ENCODE measurements around the gene MACO1. TPM values are rescaled to one million over a fixed set of nuclear protein-coding genes. Genes with fewer than 3 reads are reported as not detected.
"Not testable (repeated sequence)": the region's sequence is repeated elsewhere in the genome, so short reads cannot be mapped to it uniquely, and the experiment has no call there.

The MACO1 gene, protein sequence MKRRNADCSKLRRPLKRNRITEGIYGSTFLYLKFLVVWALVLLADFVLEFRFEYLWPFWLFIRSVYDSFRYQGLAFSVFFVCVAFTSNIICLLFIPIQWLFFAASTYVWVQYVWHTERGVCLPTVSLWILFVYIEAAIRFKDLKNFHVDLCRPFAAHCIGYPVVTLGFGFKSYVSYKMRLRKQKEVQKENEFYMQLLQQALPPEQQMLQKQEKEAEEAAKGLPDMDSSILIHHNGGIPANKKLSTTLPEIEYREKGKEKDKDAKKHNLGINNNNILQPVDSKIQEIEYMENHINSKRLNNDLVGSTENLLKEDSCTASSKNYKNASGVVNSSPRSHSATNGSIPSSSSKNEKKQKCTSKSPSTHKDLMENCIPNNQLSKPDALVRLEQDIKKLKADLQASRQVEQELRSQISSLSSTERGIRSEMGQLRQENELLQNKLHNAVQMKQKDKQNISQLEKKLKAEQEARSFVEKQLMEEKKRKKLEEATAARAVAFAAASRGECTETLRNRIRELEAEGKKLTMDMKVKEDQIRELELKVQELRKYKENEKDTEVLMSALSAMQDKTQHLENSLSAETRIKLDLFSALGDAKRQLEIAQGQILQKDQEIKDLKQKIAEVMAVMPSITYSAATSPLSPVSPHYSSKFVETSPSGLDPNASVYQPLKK
- 29.7 and 31.4 TPM in 2 replicates for total RNA-seq (2014; rRNA removed; shearing (Covaris generic); ENCODE audit: low replicate concordance)

DNA sequence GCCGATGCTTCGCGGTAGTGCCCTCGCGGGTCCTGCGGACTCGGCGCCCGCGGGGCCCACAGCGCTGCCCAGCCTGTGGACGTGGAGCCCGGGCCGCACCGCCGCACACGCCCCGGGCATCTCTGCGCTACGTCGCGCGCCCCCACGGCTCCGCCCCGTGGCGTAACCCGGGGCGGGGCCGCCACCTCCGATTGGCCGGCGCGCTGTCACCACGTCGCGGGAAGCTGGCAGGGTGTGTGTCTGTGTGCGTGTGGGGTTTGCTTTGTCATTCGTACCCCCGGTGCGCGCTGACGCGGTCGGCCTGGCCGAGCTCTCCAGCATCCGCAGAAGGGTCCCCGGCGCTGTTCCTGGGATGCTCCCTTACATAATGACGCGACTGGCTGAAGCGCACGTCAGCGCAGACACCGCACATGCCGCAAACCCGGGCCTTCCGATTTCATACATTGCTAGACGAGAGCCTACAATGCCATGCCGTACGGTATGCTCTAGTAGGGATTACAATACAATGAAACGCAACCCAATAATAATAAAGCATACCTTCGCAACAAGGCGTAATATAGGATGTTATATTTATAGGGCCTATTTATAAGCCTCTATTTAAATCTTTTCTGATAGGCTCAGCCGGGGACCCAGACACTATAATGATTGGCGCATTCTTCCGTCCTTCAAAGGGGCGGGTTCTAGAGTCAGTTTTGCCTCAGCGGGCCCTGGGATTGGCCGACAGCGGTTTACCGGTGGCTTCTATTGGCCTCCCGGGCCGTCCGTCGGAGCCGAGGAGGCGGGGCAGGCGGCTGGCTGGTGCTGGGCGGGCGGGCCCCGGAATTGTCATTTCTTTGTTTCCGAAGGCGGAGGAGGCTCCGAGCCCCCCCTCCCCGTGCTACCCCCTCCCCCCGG is at the start of gene MACO1:
MACO1 (plus strand) TSS at position 825 of the 894 bp plus-strand sequence. CDS start 202 bp downstream, outside the sequence.
- Histone ChIP-seq H3K36me3 (ENCODE audit: insufficient read depth, low read length) (peaks cover 7% of the 10 kb centered on the region; the same call in 1 of the 2 replicates), H3K27ac (ENCODE audit: low read length) (peak within 1 kb of the TSS; percentile 96), H3K9me2 (replicated peaks; ENCODE audit: insufficient read depth, low read length) (no peaks in the 10 kb centered on the region), H3K4me3 (ENCODE audit: low read length) (peak within 1 kb of the TSS; percentile 71), H2AFZ (ENCODE audit: low read length) (peak within 1 kb of the TSS; percentile 98), H3K27me3 (ENCODE audit: low read length) (no peaks in the 10 kb centered on the region), H4K20me1 (ENCODE audit: insufficient read depth, low read depth, low read length) (no peaks in the 10 kb centered on the region; the same call in 1 of the 2 replicates), H3K9me3 (ENCODE audit: low read length) (no peaks in the 10 kb centered on the region), H3K79me2 (ENCODE audit: low read length) (peaks cover 38% of the 10 kb centered on the region), H3K4me2 (ENCODE audit: low read depth, low read length, poor library complexity, severe bottlenecking) (peak within 1 kb of the TSS; percentile 99), H3K9ac (ENCODE audit: low read length) (peak within 1 kb of the TSS; percentile 89), H3K4me1 (ENCODE audit: low read length) (peaks cover 50% of the 10 kb centered on the region)
- peak; percentile 99 for DNase-seq

DNA sequence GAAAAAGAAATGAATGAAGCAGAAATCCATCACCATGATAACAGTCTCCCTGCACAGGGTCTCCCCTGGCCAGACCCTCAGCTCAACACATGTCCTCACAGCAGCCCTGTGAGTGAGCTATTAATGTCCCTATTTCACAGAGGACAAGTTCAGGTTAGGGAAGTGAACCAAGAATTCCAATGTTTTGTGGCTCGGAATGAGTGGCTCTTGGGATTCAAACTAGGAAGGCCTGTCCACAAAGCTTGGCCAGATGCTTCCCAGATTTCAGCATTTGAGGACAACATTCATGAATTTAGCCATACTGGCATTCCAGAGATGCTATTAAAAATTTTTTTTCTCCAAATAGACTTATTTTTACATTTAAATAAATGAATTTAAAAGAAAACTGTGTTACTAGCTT is 48.2 kb upstream of the MACO1 start:
- H3K27ac ChIP-seq (ENCODE audit: low read length); H3K9me3 ChIP-seq (ENCODE audit: low read length); H3K27me3 ChIP-seq (ENCODE audit: low read length); H2AFZ ChIP-seq (ENCODE audit: low read length); H3K79me2 ChIP-seq (ENCODE audit: low read length); H3K9ac ChIP-seq (ENCODE audit: low read length); H3K36me3 ChIP-seq (ENCODE audit: insufficient read depth, low read length); H3K4me2 ChIP-seq (ENCODE audit: low read depth, low read length, poor library complexity, severe bottlenecking); H3K9me2 ChIP-seq (replicated peaks; ENCODE audit: insufficient read depth, low read length); H3K4me3 ChIP-seq (ENCODE audit: low read length); H4K20me1 ChIP-seq (ENCODE audit: insufficient read depth, low read depth, low read length); H3K4me1 ChIP-seq (ENCODE audit: low read length): not testable (repeated sequence)
- DNase-seq: peak; percentile 35

DNA sequence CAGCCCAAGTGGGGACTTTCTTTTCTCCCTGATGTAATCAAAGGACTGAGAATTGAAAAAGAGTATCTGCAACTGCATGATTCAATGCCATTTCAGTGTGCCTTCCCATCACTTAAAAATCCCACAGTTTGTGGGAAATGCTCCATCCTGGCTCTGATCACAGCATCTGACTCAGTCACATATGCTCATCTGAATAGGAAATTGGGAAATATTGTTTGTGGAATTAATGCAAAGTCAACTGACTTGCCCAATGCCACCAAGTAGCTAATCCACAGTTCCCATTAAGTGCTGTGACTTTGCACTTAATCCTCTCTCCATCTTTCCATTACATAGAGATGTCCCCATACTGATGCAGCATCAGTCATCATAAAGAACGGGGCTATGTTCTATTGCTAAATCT is 47.6 kb upstream of the MACO1 start:
- H3K27ac ChIP-seq (ENCODE audit: low read length); H3K4me3 ChIP-seq (ENCODE audit: low read length); H3K9me3 ChIP-seq (ENCODE audit: low read length); H3K36me3 ChIP-seq (ENCODE audit: insufficient read depth, low read length); H3K9me2 ChIP-seq (replicated peaks; ENCODE audit: insufficient read depth, low read length); H2AFZ ChIP-seq (ENCODE audit: low read length); H3K27me3 ChIP-seq (ENCODE audit: low read length); H4K20me1 ChIP-seq (ENCODE audit: insufficient read depth, low read depth, low read length); H3K4me2 ChIP-seq (ENCODE audit: low read depth, low read length, poor library complexity, severe bottlenecking); H3K4me1 ChIP-seq (ENCODE audit: low read length); H3K79me2 ChIP-seq (ENCODE audit: low read length); H3K9ac ChIP-seq (ENCODE audit: low read length): not testable (repeated sequence)
- peak; percentile 31 for DNase-seq

DNA sequence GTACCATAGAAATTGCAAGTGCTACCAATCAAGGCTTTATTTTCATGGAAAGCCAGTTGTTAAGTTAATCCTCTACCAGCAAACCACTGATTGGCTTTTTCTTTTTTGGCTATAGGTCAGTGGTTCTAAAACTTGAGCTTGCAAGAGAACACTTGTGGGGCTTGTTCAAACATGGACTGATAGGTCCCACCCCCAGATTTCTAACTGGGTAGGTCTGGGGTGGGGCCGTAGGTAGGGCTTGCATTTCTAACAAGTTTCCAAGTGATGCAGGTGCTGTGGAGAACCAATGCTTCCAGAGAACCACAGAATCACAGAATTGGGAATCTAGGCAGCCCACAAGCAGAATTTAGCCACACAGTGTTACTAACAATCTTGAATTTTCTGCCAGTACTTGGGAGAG is 46.8 kb upstream of the MACO1 start:
- DNase-seq; H4K20me1 ChIP-seq (ENCODE audit: insufficient read depth, low read depth, low read length); H3K9ac ChIP-seq (ENCODE audit: low read length); H3K9me2 ChIP-seq (replicated peaks; ENCODE audit: insufficient read depth, low read length); H3K27ac ChIP-seq (ENCODE audit: low read length); H2AFZ ChIP-seq (ENCODE audit: low read length); H3K4me2 ChIP-seq (ENCODE audit: low read depth, low read length, poor library complexity, severe bottlenecking); H3K27me3 ChIP-seq (ENCODE audit: low read length); H3K4me3 ChIP-seq (ENCODE audit: low read length); H3K36me3 ChIP-seq (ENCODE audit: insufficient read depth, low read length); H3K79me2 ChIP-seq (ENCODE audit: low read length); H3K4me1 ChIP-seq (ENCODE audit: low read length); H3K9me3 ChIP-seq (ENCODE audit: low read length): not testable (repeated sequence)

DNA sequence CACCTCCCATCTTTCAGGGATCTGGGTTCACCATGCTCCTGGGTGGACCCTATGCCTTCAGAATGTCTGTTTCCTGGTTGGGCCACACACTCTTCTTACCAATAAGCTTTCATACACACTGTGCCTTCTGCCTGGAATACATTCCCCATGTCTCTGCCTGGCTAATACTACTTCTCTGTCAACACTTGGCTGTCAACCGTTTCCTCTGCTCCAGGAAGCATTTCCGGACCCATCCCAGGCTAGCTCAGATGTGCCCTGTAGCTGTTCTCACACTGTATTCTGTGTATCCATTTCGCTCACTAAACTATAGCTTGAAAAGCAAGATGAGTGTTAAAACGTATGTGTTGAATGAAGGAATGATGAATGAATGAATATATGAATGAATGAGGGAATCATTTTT is 43.6 kb upstream of the MACO1 start:
- not testable (repeated sequence) for H4K20me1 ChIP-seq (ENCODE audit: insufficient read depth, low read depth, low read length); H3K4me3 ChIP-seq (ENCODE audit: low read length); H2AFZ ChIP-seq (ENCODE audit: low read length); H3K4me1 ChIP-seq (ENCODE audit: low read length); H3K9ac ChIP-seq (ENCODE audit: low read length); H3K79me2 ChIP-seq (ENCODE audit: low read length); H3K4me2 ChIP-seq (ENCODE audit: low read depth, low read length, poor library complexity, severe bottlenecking); H3K36me3 ChIP-seq (ENCODE audit: insufficient read depth, low read length); H3K9me2 ChIP-seq (replicated peaks; ENCODE audit: insufficient read depth, low read length); H3K27ac ChIP-seq (ENCODE audit: low read length); H3K9me3 ChIP-seq (ENCODE audit: low read length); H3K27me3 ChIP-seq (ENCODE audit: low read length)
- DNase-seq: peak; percentile 21

DNA sequence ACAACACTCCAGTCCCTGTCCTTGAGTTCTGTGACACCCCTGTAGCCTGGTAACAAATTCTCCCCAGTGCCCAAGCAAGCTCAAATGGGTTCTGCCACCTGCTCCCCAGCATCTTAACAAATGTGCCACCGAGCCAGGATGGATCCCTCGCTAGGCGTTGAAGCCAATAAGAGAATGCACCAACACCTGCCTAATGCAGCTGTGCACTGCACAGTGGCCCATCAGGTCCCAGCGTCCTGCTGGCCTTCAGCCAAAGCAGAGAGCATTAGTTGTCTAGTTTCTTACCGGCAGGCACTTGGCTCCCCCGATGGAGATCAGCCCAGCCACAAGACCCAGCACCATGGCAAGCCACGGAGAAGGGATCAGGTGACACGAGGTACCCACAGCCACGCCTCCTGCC is 42.0 kb upstream of the MACO1 start:
- H3K4me3 ChIP-seq (ENCODE audit: low read length); H2AFZ ChIP-seq (ENCODE audit: low read length); H3K4me1 ChIP-seq (ENCODE audit: low read length); H3K79me2 ChIP-seq (ENCODE audit: low read length); H3K9me2 ChIP-seq (replicated peaks; ENCODE audit: insufficient read depth, low read length); H3K27ac ChIP-seq (ENCODE audit: low read length); H3K9me3 ChIP-seq (ENCODE audit: low read length); H3K4me2 ChIP-seq (ENCODE audit: low read depth, low read length, poor library complexity, severe bottlenecking); H4K20me1 ChIP-seq (ENCODE audit: insufficient read depth, low read depth, low read length); H3K27me3 ChIP-seq (ENCODE audit: low read length); H3K36me3 ChIP-seq (ENCODE audit: insufficient read depth, low read length); H3K9ac ChIP-seq (ENCODE audit: low read length): not testable (repeated sequence)
- DNase-seq: peak; percentile 21

DNA sequence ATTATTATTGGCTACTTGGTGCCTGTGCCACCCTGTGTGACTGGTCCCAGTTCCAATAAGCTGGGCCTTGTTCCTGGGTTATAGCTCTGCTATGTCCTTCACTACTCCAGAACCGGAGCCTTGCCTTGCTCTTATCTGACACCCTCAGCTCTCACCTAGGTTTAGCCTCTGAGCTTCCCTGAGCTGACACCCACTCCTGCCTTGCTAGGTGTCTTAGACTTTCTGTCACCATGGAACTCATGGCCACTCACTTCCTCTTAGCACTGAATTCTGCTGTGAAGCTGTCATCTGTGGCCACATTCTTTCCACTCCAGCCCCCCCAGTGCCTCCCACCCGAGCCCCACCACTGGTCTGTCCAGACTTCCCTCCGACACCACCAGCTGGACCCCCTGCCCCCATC is 41.0 kb upstream of the MACO1 start:
- not testable (repeated sequence) for H3K9me3 ChIP-seq (ENCODE audit: low read length); H2AFZ ChIP-seq (ENCODE audit: low read length); H3K9me2 ChIP-seq (replicated peaks; ENCODE audit: insufficient read depth, low read length); H3K4me2 ChIP-seq (ENCODE audit: low read depth, low read length, poor library complexity, severe bottlenecking); H3K4me1 ChIP-seq (ENCODE audit: low read length); H4K20me1 ChIP-seq (ENCODE audit: insufficient read depth, low read depth, low read length); H3K9ac ChIP-seq (ENCODE audit: low read length); DNase-seq; H3K27ac ChIP-seq (ENCODE audit: low read length); H3K27me3 ChIP-seq (ENCODE audit: low read length); H3K79me2 ChIP-seq (ENCODE audit: low read length); H3K36me3 ChIP-seq (ENCODE audit: insufficient read depth, low read length); H3K4me3 ChIP-seq (ENCODE audit: low read length)

DNA sequence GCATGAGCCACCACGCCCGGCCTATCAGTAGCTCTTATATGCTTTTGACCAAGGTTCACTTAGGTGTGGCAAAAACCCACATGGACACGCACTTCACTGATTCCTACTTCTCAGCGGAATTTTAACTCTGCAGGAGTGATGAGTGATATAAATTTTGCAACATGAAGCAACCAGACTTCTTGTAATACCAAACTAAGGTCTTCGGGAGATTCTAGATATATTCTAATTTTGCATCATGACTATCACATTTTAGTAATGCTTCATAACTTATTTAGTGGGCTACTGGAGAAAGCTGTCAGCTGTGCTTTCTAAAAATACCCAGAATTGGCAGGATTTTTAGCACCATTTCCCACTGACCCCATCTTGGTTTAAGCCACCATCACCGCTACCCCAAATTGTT is 37.9 kb upstream of the MACO1 start:
- H2AFZ ChIP-seq (ENCODE audit: low read length): no peak overlapping the region
- H3K4me1 ChIP-seq (ENCODE audit: low read length): peaks cover 16% of the 10 kb centered on the region
- H3K9me2 ChIP-seq (replicated peaks; ENCODE audit: insufficient read depth, low read length): no peaks in the 10 kb centered on the region
- H3K36me3 ChIP-seq (ENCODE audit: insufficient read depth, low read length): no peaks in the 10 kb centered on the region
- no peaks in the 10 kb centered on the region for H3K27me3 ChIP-seq (ENCODE audit: low read length)
- H3K79me2 ChIP-seq (ENCODE audit: low read length): no peaks in the 10 kb centered on the region
- no peaks in the 10 kb centered on the region for H4K20me1 ChIP-seq (ENCODE audit: insufficient read depth, low read depth, low read length)
- no peak overlapping the region for H3K9ac ChIP-seq (ENCODE audit: low read length)
- peak; percentile 23 for DNase-seq
- H3K4me2 ChIP-seq (ENCODE audit: low read depth, low read length, poor library complexity, severe bottlenecking): no peak overlapping the region
- no peak overlapping the region for H3K4me3 ChIP-seq (ENCODE audit: low read length)
- H3K9me3 ChIP-seq (ENCODE audit: low read length): no peaks in the 10 kb centered on the region
- no peak overlapping the region for H3K27ac ChIP-seq (ENCODE audit: low read length)

All from Karpas-422 (cell line).